Measurements from ENCODE around the gene CDK18. TPM values are rescaled to one million over a fixed set of nuclear protein-coding genes. Genes with fewer than 3 reads are reported as not detected.

Gene CDK18
- total and polyA plus RNA-seq, 7 donors: 1.5 to 11.9 (median 3.9) TPM

- intact Hi-C loops (cut with DNase I): no loop called here
- 44 to 57% (median 51%) methylated on average over 5 of the region's 5 CpGs for WGBS, 3 donors
- no peak for TF ChIP-seq CTCF (IDR thresholded peaks at IDR 0.05)
- peak overlapping the region; percentile 23 for H3K27ac ChIP-seq
- H3K4me3 ChIP-seq: no peak overlapping the region
- peaks cover 22% of the 10 kb centered on the region for H3K4me1 ChIP-seq
- peak in 2 of 4 donors; percentile 20 to 42 for ATAC-seq
- no peaks in the 10 kb centered on the region for H3K36me3 ChIP-seq (ENCODE audit: insufficient read depth in 1 of 2, low read depth in 1 of 2)
- peaks cover 0 to 7% (median 3%) of the 10 kb centered on the region in 3 donors for H3K27me3 ChIP-seq (ENCODE audit: insufficient read depth in 3 of 3, low read length in 2 of 3)
- H3K9me3 ChIP-seq: no peaks in the 10 kb centered on the region
- DNase-seq: peak in 1 of 2 donors; percentile 74
Observed at GRCh38 chr1:205515781-205516253, 11.3 kb downstream of the CDK18 start.

DNA sequence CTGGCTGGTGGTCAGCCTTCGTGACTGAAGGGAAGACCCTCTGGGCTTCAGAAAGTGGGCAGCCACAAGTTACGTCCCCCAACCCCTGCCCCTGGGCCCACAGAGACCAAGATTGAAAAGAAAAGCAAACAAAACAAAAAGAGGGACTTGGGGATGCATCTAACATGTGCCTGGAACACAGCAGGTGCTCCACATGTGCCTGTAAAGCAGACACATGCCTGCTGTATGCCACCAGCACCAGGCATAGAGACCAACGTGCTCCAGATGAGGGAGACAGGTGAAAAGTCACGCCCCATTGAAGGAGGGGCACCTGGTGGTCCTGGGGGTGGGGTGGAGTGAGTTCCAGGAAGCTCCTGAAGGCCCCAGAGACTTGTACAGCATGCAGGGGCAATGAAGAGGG is 11.9 kb downstream of the CDK18 start:
- no peak for ATAC-seq
- 64 to 89% (median 75%) methylated on average over 4 of the region's 4 CpGs for WGBS, 3 donors
- no peak overlapping the region for H3K4me3 ChIP-seq
- peaks cover 22% of the 10 kb centered on the region for H3K4me1 ChIP-seq
- DNase-seq: no peak
- H3K9me3 ChIP-seq: no peaks in the 10 kb centered on the region
- intact Hi-C loops (cut with DNase I): no loop called here
- TF ChIP-seq CTCF (IDR thresholded peaks at IDR 0.05): no peak
- no peaks in the 10 kb centered on the region for H3K36me3 ChIP-seq (ENCODE audit: insufficient read depth in 1 of 2, low read depth in 1 of 2)
- peak overlapping the region; percentile 55 for H3K27ac ChIP-seq
- H3K27me3 ChIP-seq (ENCODE audit: insufficient read depth in 3 of 3, low read length in 2 of 3): peaks cover 0 to 10% (median 3%) of the 10 kb centered on the region in 3 donors

DNA sequence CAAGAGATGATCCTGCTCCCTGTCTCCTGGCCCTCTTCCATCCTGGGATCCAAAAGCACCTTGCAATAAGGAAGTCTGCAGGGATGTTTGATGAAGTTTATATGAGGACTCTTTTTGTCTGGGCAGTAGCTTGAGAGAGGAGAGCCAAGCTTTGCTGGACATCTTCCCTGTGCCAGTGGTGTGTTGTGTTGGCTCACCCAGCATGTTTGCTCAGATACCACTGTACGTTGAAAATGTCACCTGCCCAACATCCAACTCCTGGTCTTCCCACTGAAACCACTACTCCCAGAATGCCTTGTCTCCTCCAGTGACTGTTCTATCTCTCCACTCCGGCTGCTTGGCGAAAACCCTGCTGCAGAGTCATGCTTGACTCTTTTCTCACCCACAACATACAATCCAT is 12.8 kb downstream of the CDK18 start:
- H3K27ac ChIP-seq: no peak overlapping the region
- no peak overlapping the region for H3K4me3 ChIP-seq
- no peaks in the 10 kb centered on the region for H3K36me3 ChIP-seq (ENCODE audit: insufficient read depth in 1 of 2, low read depth in 1 of 2)
- TF ChIP-seq CTCF (IDR thresholded peaks at IDR 0.05): no peak
- 59 to 80% (median 60%) methylated on average over 3 of the region's 3 CpGs for WGBS, 3 donors
- H3K27me3 ChIP-seq (ENCODE audit: insufficient read depth in 3 of 3, low read length in 2 of 3): peaks cover 0 to 10% (median 3%) of the 10 kb centered on the region in 3 donors
- peaks cover 13% of the 10 kb centered on the region for H3K4me1 ChIP-seq
- ATAC-seq (no peak), DNase-seq (no peak)
- no peaks in the 10 kb centered on the region for H3K9me3 ChIP-seq
- intact Hi-C loops (cut with DNase I): no loop called here

DNA sequence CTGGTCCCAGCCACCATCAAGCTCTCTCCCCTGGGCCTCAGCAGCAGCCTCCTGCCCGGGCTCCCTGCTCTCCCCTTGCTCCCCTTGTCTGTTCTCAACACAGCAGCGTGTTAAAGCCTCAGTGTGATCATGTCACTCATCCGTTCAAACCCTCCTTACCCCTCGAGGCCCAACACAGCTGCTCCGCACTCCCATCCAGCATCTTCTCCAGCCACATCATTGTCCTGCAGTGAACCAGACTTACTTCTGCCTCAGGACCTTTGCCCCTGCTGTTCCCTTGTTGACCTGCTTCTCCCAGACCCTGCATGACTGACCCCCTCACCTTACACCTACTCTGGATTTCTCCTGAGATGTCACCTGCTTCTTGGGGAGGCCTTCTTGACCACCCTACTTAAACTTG is 13.3 kb downstream of the CDK18 start:
- 67 to 80% (median 69%) methylated on average over 5 of the region's 5 CpGs for WGBS, 3 donors
- no peak for TF ChIP-seq CTCF (IDR thresholded peaks at IDR 0.05)
- intact Hi-C loops (cut with DNase I): no loop called here
- ATAC-seq (no peak), DNase-seq (no peak)
- Histone ChIP-seq H3K36me3 (ENCODE audit: insufficient read depth in 1 of 2, low read depth in 1 of 2) (no peaks in the 10 kb centered on the region), H3K4me1 (peaks cover 8% of the 10 kb centered on the region), H3K4me3 (no peak overlapping the region), H3K9me3 (no peaks in the 10 kb centered on the region), H3K27me3 (ENCODE audit: insufficient read depth in 3 of 3, low read length in 2 of 3) (peaks cover 0 to 10% (median 3%) of the 10 kb centered on the region in 3 donors), H3K27ac (no peak overlapping the region)
